Mucosa of descending colon (tissue), 3 donors: Measurements from ENCODE around the gene LTN1. TPM values are rescaled to one million over a fixed set of nuclear protein-coding genes. Genes with fewer than 3 reads are reported as not detected.

Experiments
- ATAC-seq: fragments of 200-7000 bp; cut with Tn5 transposase; one replicate; pipeline ENCODE4 v1.9.1; 2020; ENCODE audit warnings: mild to moderate bottlenecking, moderate library complexity
- DNase-seq, 3 donors: peaks; one replicate each; pipeline ENCODE4 v3.0.0-alpha.2; 2020
- H3K36me3 ChIP-seq: fragments of 200-600 bp; one replicate; pipeline ENCODE4 v1.8.0; 2021; ENCODE audit warnings: low read depth, mild to moderate bottlenecking
- H3K4me1 ChIP-seq: fragments of 200-600 bp; one replicate; pipeline ENCODE4 v1.8.0; 2021; ENCODE audit warnings: low read depth, mild to moderate bottlenecking
- H3K4me3 ChIP-seq: fragments of 200-600 bp; one replicate; pipeline ENCODE4 v1.8.0; 2021; ENCODE audit warnings: mild to moderate bottlenecking
- H3K9me3 ChIP-seq: fragments of 200-600 bp; one replicate; pipeline ENCODE4 v1.8.0; 2021; ENCODE audit warnings: mild to moderate bottlenecking
- intact Hi-C, 2 donors: fragments of 100-400 bp; cut with DNase I in 1 of 2; cut with micrococcal nuclease in 1 of 2; formaldehyde crosslinking; loops; one replicate each; pipeline versions ENCODE4 v1.11.0 to v1.11.1; 2022; cut with DNase I, micrococcal nuclease
- total RNA-seq, 3 donors: library from RNA; stranded (reverse); fragmentation: NEBNext Ultra II Directional in 2 of 3; extraction: Animal tissue kit (Norgen Biotek cat#: 25700) in 2 of 3; gene quantifications; one replicate each; pipeline versions ENCODE4 v1.2.1 to v1.2.4, GENCODE V29; 2021 to 2023
- TF ChIP-seq, protein P1 (sequence below): fragments of 200-600 bp; IDR thresholded peaks from one replicate; pipeline ENCODE4 v1.8.0; 2022; ENCODE audit warnings: antibody characterized with exemption, mild to moderate bottlenecking
- donor health status: DM: no; HTN: no; CAD: no; lungs with moderate emphysema.
- donor health status: DM: no; HTN: no; CAD: no.
- donor health status: DM: no; HTN: yes; CAD: no.

The LTN1 gene
- total RNA-seq, 3 donors from 2014 or later, result 24.5 to 32.7 (median 30.9) TPM

DNA sequence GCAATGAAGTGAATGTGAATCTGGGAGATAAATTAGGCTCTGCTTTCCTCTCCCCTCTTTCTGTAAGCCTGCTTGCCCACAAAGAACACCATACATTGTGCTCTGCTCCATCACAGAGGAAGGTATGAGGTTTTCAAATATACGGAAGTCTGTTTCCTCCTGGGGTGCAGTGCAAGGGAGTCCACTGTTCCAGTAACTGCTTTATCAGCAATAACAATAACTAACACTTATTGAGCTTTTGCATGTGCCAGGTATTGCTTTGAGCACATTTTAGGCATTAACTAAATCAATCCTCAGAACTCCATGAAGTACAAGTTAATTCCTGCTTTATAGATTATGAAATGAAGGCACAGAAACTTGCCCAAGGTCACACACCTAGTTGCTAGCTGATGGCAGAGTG, 10.0 kb downstream of the LTN1 start:
- Histone ChIP-seq H3K9me3 (no peaks in the 10 kb centered on the region), H3K4me3 (no peak overlapping the region), H3K36me3 (peaks cover 8% of the 10 kb centered on the region), H3K4me1 (no peaks in the 10 kb centered on the region)
- no peak for DNase-seq
- TF ChIP-seq, protein P1, sequence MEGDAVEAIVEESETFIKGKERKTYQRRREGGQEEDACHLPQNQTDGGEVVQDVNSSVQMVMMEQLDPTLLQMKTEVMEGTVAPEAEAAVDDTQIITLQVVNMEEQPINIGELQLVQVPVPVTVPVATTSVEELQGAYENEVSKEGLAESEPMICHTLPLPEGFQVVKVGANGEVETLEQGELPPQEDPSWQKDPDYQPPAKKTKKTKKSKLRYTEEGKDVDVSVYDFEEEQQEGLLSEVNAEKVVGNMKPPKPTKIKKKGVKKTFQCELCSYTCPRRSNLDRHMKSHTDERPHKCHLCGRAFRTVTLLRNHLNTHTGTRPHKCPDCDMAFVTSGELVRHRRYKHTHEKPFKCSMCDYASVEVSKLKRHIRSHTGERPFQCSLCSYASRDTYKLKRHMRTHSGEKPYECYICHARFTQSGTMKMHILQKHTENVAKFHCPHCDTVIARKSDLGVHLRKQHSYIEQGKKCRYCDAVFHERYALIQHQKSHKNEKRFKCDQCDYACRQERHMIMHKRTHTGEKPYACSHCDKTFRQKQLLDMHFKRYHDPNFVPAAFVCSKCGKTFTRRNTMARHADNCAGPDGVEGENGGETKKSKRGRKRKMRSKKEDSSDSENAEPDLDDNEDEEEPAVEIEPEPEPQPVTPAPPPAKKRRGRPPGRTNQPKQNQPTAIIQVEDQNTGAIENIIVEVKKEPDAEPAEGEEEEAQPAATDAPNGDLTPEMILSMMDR, result no peak
- ATAC-seq, result no peak
- intact Hi-C loops, result no loop called here

DNA sequence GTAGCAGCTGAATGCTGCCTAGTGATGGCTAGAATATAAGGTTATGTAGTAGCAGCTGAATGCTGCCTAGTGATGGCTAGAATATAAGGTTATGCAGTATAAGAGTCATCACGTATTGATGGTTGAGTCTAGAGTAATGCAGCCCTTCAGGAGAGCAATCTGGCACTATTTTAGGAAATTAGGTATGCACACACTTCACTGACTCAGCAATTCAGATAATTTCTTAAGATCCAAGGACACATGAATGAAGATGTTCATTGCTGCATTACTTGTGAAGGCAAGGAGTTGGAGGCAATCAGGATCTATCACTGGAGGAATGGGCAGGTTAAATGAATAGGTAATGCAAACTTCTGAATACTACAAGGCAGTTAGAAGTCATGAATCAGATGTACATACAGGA, 13.6 kb downstream of the LTN1 start:
- no peak overlapping the region for H3K4me3 ChIP-seq
- ATAC-seq (no peak), DNase-seq (no peak)
- no peaks in the 10 kb centered on the region for H3K4me1 ChIP-seq
- TF ChIP-seq, protein P1, result no peak
- intact Hi-C loops, result no loop called here
- H3K9me3 ChIP-seq, result no peaks in the 10 kb centered on the region
- peaks cover 8% of the 10 kb centered on the region for H3K36me3 ChIP-seq

DNA sequence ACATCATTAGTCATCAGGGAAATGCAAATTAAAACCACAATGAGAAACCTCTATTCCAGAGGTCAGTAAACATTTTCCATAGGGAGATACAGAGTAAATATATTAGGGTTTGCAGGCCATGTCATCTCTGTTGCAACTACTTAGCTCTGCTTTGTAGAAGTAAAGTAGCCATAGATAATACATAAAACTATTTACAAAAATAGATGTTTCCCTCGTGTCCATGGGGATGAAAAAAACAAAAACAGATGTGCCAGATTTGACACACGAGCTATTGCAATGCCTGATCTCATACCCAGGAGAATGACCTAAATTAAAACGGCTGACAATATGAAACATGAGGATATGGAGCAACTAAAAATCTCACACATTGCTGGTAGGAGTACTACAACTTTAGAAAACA, 17.3 kb downstream of the LTN1 start:
- DNase-seq (no peak), ATAC-seq (no peak)
- Histone ChIP-seq H3K4me3 (no peak overlapping the region), H3K9me3 (no peaks in the 10 kb centered on the region), H3K36me3 (no peaks in the 10 kb centered on the region), H3K4me1 (no peaks in the 10 kb centered on the region)
- intact Hi-C loops, result no loop called here
- TF ChIP-seq, protein P1, result no peak

DNA sequence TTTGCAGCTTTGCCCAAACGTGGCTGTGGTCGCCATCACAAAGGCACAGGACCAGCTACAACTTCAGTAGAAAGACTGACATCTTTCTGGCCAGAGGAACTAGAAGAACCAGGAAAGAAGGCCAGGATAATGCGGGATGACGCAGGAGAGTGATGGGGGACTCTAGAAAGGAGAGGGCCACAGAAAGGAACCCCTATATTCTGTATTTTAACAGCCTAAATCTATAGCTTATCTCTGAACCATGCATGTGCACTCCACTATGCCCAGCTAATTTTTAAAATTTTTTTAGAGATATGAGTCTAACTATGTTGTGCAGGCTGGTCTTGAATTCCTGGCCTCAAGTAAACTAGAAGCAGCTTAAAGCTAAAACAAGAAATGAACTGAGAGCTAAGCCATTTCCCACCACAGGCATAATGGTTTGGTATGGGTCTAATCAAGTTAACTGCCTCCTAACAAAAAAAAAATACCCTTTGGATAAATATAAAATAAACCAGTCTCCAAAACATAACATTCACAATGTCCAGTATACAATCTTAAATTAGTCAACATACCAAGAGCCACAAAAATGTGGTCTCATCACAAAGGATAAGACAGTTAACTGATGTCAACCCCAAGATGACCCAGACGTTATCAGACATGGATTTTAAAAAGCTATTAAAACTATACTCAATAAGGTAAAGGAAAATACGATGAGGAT, 18.0 kb downstream of the LTN1 start:
- Histone ChIP-seq H3K36me3 (no peaks in the 10 kb centered on the region), H3K9me3 (no peaks in the 10 kb centered on the region), H3K4me1 (no peaks in the 10 kb centered on the region), H3K4me3 (no peak overlapping the region)
- TF ChIP-seq, protein P1, result no peak
- no peak for DNase-seq
- intact Hi-C loops, result no loop called here
- ATAC-seq, result no peak

DNA sequence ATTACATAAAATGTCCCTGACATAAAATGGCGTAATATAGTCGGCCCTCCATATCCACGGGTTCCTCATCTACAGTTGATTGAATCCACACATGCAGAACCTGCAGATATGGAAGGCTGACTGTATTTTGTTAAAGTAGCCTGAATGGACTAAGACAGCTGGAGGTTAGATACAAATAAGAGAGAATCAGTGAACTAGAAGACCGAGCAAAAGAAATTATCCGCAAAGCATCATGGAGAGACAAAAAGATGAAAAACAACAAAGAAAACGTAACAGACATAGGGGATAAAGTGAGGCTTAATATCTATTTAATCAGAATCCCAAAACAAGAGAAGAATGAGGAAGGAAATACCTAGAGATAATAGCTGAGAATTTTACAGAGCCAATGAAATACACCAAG, 20.3 kb downstream of the LTN1 start:
- no peaks in the 10 kb centered on the region for H3K9me3 ChIP-seq
- peaks cover 4% of the 10 kb centered on the region for H3K36me3 ChIP-seq
- H3K4me1 ChIP-seq, result no peaks in the 10 kb centered on the region
- no peak for DNase-seq
- no peak overlapping the region for H3K4me3 ChIP-seq
- intact Hi-C loops, result no loop called here
- ATAC-seq, result no peak
- TF ChIP-seq, protein P1, result no peak

DNA sequence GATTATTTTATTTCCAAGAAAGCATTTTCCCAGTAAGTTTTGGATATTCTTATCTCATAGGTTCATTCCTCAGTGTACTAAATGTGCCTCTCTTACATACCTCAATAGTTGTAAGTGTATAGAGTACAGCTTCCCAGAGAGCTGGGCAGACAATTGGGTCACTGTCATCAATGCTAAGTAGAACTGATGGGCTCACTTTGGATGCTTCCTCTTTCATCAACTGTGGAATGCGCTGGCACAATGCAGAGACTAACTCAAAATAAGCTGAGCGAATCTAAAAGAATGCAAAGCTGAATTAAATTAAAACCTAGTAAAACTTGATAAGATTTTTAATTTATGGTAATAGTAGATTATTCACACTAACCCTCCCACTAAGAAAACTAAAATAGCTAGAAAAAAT, 21.5 kb downstream of the LTN1 start:
- TF ChIP-seq, protein P1, result no peak
- Histone ChIP-seq H3K4me3 (no peak overlapping the region), H3K4me1 (no peaks in the 10 kb centered on the region), H3K9me3 (no peaks in the 10 kb centered on the region), H3K36me3 (peaks cover 6% of the 10 kb centered on the region)
- ATAC-seq, result no peak
- DNase-seq, result no peak
- intact Hi-C loops, result no loop called here
